PC-9 (cell line): ENCODE data around the gene HDAC8. TPM values are rescaled to one million over a fixed set of nuclear protein-coding genes. Genes with fewer than 3 reads are reported as not detected.

Source experiments
- BruUV-seq: library from RNA; stranded (reverse); fragments of 400-500 nt; replicated peaks from 2 replicates; lab custom pipeline; 2021; lab: Mats Ljungman, UMichigan
- CTCF ChIA-PET: fragments of 300-600 bp; sonication (Branson Sonifier 250); formaldehyde crosslinking; loops from one replicate; lab custom pipeline; 2022; ENCODE audit warnings: antibody characterized with exemption; lab: Charles Lee
- POLR2A ChIA-PET: fragments of 300-600 bp; sonication (Branson Sonifier 250); formaldehyde crosslinking; loops from one replicate; lab custom pipeline; 2022; ENCODE audit warnings: antibody characterized with exemption; ENCODE audit not compliant: unreplicated experiment; lab: Charles Lee
- DNase-seq, 2 experiments: peaks; one replicate each; pipeline versions ENCODE4 v3.0.0 to v3.0.0-alpha.2; 2015 to 2022; ENCODE audit warnings: mixed read lengths in 1 of 2
- H2AFZ ChIP-seq: fragments of 200-600 bp; sonication (generic); 2 replicates; pipeline ENCODE4 v1.8.1; 2017; ENCODE audit warnings: antibody characterized with exemption
- H3F3A ChIP-seq: fragments of 200-600 bp; sonication (generic); 2 replicates; pipeline ENCODE4 v1.8.1; 2017; ENCODE audit warnings: antibody characterized with exemption, mild to moderate bottlenecking, low read depth; ENCODE audit not compliant: insufficient read depth
- H3K27ac ChIP-seq: fragments of 200-600 bp; sonication (generic); 2 replicates; pipeline ENCODE4 v1.6.1; 2016; ENCODE audit warnings: mixed run types
- H3K27me3 ChIP-seq: fragments of 200-600 bp; sonication (generic); 2 replicates; pipeline ENCODE4 v1.6.1; 2016; ENCODE audit warnings: low read depth, mixed run types; ENCODE audit not compliant: insufficient read depth
- H3K36me3 ChIP-seq: fragments of 200-600 bp; sonication (generic); 2 replicates; pipeline ENCODE4 v1.6.1; 2016; ENCODE audit warnings: low read depth, mixed run types
- H3K4me1 ChIP-seq: fragments of 200-600 bp; sonication (generic); replicated peaks from 2 replicates; pipeline ENCODE4 v1.6.1; 2016; ENCODE audit warnings: mixed run types; ENCODE audit not compliant: insufficient read depth
- H3K4me2 ChIP-seq: fragments of 200-600 bp; sonication (generic); 2 replicates; pipeline ENCODE4 v1.6.1; 2017; ENCODE audit warnings: mixed run types
- H3K4me3 ChIP-seq: fragments of 200-600 bp; sonication (generic); 2 replicates; pipeline ENCODE4 v1.6.1; 2016; ENCODE audit warnings: mixed run types
- H3K79me2 ChIP-seq: fragments of 200-600 bp; sonication (generic); 2 replicates; pipeline ENCODE4 v1.6.1; 2017; ENCODE audit warnings: low read depth, mixed run types
- H3K9me2 ChIP-seq: fragments of 200-600 bp; sonication (generic); 2 replicates; pipeline ENCODE4 v1.8.1; 2017; ENCODE audit warnings: mild to moderate bottlenecking; ENCODE audit not compliant: insufficient read depth
- H3K9me3 ChIP-seq: fragments of 200-600 bp; sonication (generic); 2 replicates; pipeline ENCODE4 v1.8.1; 2016; ENCODE audit warnings: low read depth; ENCODE audit not compliant: insufficient read depth
- H4K20me1 ChIP-seq: fragments of 200-600 bp; sonication (generic); 2 replicates; pipeline ENCODE4 v1.8.1; 2017; ENCODE audit not compliant: insufficient read depth
- EZH2 ChIP-seq: fragments of 200-600 bp; sonication (generic); IDR thresholded peaks from 2 replicates; pipeline ENCODE4 v1.8.0; 2017; ENCODE audit warnings: antibody characterized with exemption, low read depth
- intact Hi-C: fragments of 100-400 bp; cut with micrococcal nuclease; formaldehyde crosslinking; loops from one replicate; pipeline ENCODE4 v1.10.0; 2022; ENCODE audit not compliant: unreplicated experiment
- total RNA-seq: library from RNA; stranded (reverse); gene quantifications from 2 replicates; pipeline ENCODE4 v1.2.3, GENCODE V29; 2021
- TF ChIP-seq, protein P1 (sequence below): fragments of 200-600 bp; sonication (generic); conservative IDR thresholded peaks from 2 replicates; pipeline ENCODE4 v1.6.1; 2017; ENCODE audit warnings: mixed run types, antibody characterized with exemption, mild to moderate bottlenecking, moderate library complexity

HDAC8 gene
- total RNA-seq, 1 experiment from 2014 or later: 61.3 TPM

DNA sequence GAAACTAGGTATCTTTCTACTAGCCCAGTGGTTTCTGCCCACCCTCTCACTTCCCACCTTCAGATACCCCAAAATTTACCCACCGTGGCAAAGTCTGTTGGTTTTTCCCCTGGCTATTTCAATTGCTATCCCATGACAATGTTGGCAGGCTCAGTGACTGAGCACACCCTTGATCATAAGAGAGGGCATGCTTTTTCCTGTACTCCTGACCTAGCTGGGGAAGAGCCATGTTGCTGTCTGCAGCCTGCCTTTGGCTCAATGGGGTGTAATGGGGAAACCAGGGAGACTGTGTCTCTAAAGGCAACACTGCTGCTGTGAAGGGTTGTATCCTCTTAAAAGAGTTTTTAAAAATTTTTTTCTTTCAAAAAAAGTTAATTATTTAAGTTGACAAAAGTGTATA lies 176.5 kb downstream of the HDAC8 start:
- BruUV-seq: no TSS peak
- H3K36me3 ChIP-seq: no peaks in the 10 kb centered on the region

DNA sequence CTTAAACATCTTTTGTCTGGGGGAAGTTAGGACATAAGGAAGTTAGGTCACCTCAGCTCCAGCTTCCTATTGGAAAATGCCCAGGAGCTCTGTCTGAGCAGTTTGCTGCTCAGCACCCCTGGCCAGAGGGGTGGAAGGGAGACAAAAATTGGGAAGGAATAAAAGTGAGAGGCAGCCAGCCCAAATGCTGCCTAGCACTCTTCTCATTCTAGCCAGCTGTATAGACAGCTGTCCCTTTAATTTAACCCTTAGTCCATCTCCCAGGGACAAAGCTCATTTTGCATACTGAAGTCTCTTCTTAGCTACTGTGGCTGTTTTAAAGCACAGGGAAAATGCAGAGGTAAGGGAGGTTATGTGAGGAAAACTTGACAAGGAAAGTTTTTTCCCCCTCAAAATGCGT lies 177.4 kb downstream of the HDAC8 start:
- Histone ChIP-seq H3F3A (no peaks in the 10 kb centered on the region), H3K27me3 (no peaks in the 10 kb centered on the region), H3K27ac (no peak overlapping the region), H3K36me3 (no peaks in the 10 kb centered on the region), H3K79me2 (no peaks in the 10 kb centered on the region), H3K4me1 (no peaks in the 10 kb centered on the region), H3K4me2 (no peak overlapping the region), H3K9me2 (no peaks in the 10 kb centered on the region), H4K20me1 (no peaks in the 10 kb centered on the region), H3K4me3 (no peak overlapping the region), H3K9me3 (no peaks in the 10 kb centered on the region; the same call in 1 of the 2 replicates), H2AFZ (no peak overlapping the region)
- no TSS peak for BruUV-seq
- TF ChIP-seq, protein P1, sequence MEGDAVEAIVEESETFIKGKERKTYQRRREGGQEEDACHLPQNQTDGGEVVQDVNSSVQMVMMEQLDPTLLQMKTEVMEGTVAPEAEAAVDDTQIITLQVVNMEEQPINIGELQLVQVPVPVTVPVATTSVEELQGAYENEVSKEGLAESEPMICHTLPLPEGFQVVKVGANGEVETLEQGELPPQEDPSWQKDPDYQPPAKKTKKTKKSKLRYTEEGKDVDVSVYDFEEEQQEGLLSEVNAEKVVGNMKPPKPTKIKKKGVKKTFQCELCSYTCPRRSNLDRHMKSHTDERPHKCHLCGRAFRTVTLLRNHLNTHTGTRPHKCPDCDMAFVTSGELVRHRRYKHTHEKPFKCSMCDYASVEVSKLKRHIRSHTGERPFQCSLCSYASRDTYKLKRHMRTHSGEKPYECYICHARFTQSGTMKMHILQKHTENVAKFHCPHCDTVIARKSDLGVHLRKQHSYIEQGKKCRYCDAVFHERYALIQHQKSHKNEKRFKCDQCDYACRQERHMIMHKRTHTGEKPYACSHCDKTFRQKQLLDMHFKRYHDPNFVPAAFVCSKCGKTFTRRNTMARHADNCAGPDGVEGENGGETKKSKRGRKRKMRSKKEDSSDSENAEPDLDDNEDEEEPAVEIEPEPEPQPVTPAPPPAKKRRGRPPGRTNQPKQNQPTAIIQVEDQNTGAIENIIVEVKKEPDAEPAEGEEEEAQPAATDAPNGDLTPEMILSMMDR: no peak
- intact Hi-C loops: no loop called here
- ChIA-PET CTCF (no interaction called here), POLR2A (no interaction called here)
- DNase-seq: no peak

More for the DNA sequence above, 176.5 kb downstream of the HDAC8 start:
- H3K9me2 ChIP-seq: no peaks in the 10 kb centered on the region
- no peak overlapping the region for H2AFZ ChIP-seq
- H3K79me2 ChIP-seq: no peaks in the 10 kb centered on the region
- intact Hi-C loops: no loop called here
- ChIA-PET POLR2A (no interaction called here), CTCF (no interaction called here)
- H3K4me2 ChIP-seq: no peak overlapping the region
- H4K20me1 ChIP-seq: no peaks in the 10 kb centered on the region
- no peak overlapping the region for H3K4me3 ChIP-seq
- no peak for DNase-seq
- no peak overlapping the region for H3K27ac ChIP-seq
- no peaks in the 10 kb centered on the region for H3K4me1 ChIP-seq
- TF ChIP-seq, protein P1: no peak
- TF ChIP-seq EZH2: no peak
- no peaks in the 10 kb centered on the region for H3K27me3 ChIP-seq
- no peaks in the 10 kb centered on the region for H3F3A ChIP-seq
- H3K9me3 ChIP-seq: no peaks in the 10 kb centered on the region; the same call in 1 of the 2 replicates

DNA sequence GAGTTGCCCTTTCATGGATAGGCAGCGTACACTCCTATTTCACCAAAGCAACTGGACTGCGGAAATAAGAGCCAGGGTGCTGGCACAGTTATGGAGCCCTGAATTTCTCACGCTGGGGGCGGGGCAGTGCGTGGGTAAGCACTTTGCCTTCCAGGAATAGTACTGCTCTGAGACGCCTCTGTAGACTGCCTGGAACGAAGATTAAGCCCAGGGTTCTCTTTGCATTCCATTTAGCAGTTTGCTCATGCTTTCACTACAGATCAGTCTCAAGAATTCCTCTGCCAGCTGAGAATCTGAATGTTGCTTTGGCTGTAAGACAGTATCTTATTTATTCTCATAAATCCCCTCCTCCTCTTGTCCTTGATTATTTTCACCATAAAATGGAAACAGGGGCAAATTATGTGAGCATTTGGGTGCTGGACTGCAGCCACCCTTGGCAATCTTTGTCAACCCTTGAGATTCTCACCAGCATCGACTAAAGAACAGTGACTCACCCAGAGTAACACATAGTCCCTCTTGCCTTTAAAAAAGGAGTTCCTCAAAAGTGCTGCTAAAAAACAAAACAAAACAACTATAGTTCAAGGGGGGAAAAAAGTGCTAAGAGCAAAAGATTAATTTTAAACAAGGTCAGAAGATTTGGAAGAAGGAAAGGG lies 178.0 kb downstream of the HDAC8 start:
- Histone ChIP-seq H3K9me2 (no peaks in the 10 kb centered on the region), H4K20me1 (no peaks in the 10 kb centered on the region), H3K27ac (no peak overlapping the region), H3K27me3 (no peaks in the 10 kb centered on the region), H3K4me1 (no peaks in the 10 kb centered on the region), H2AFZ (no peak overlapping the region), H3K79me2 (no peaks in the 10 kb centered on the region), H3F3A (no peaks in the 10 kb centered on the region), H3K4me2 (no peak overlapping the region), H3K4me3 (no peak overlapping the region), H3K36me3 (no peaks in the 10 kb centered on the region), H3K9me3 (no peaks in the 10 kb centered on the region)
- DNase-seq: no peak
- no peak for TF ChIP-seq EZH2
- TF ChIP-seq, protein P1: no peak
- no TSS peak for BruUV-seq
- CTCF ChIA-PET: no interaction called here
- intact Hi-C loops: no loop called here
- POLR2A ChIA-PET: no interaction called here
